Sigmoid colon (tissue), 7 donors: ENCODE results near the gene CNOT4. TPM values are rescaled to one million over a fixed set of nuclear protein-coding genes. Genes with fewer than 3 reads are reported as not detected.

Experiments used
- DNase-seq: peaks from one replicate; pipeline ENCODE4 v3.0.0-alpha.2; 2019
- H3K27ac ChIP-seq, 4 donors: fragments of 200-600 bp; sonication (generic); one replicate each; pipeline ENCODE4 v1.5.1; 2016 to 2019; ENCODE audit warnings: mild to moderate bottlenecking in 1 of 4
- H3K27me3 ChIP-seq, 3 donors: fragments of 200-600 bp; sonication (generic); one replicate each; pipeline ENCODE4 v1.5.1; 2019; ENCODE audit warnings: mild to moderate bottlenecking in 1 of 3
- H3K36me3 ChIP-seq, 4 donors: fragments of 200-600 bp; sonication (generic); one replicate each; pipeline ENCODE4 v1.5.1; 2016 to 2019
- H3K4me1 ChIP-seq, 4 donors: fragments of 200-600 bp; sonication (generic); one replicate each; pipeline ENCODE4 v1.5.1; 2017 to 2019
- H3K4me3 ChIP-seq, 4 donors: fragments of 200-600 bp; sonication (generic); one replicate each; pipeline ENCODE4 v1.5.1; 2017 to 2019; ENCODE audit warnings: mild to moderate bottlenecking in 2 of 4, moderate library complexity in 1 of 4
- H3K9me3 ChIP-seq, 4 donors: fragments of 200-600 bp in 3 of 4; sonication (generic) in 3 of 4; one replicate each; pipeline versions ENCODE4 v1.5.1 to v1.6.1; 2013 to 2019
- CTCF ChIP-seq, 4 experiments: fragments of 450-650 bp in 3 of 4; fragments of 200-600 bp in 1 of 4; IDR thresholded peaks; one replicate each; pipeline ENCODE4 v1.5.1; 2016 to 2019; ENCODE audit warnings: antibody characterized with exemption in 4 of 4, mild to moderate bottlenecking in 3 of 4, moderate library complexity in 2 of 4
- EP300 ChIP-seq, 4 donors: sonication (generic); formaldehyde crosslinking; IDR thresholded peaks; one replicate each; pipeline ENCODE4 v1.6.1; 2017; ENCODE audit warnings: antibody characterized with exemption in 4 of 4
- POLR2A ChIP-seq, 2 donors: fragments of 450-650 bp; IDR thresholded peaks; one replicate each; pipeline ENCODE4 v1.6.1; 2016; ENCODE audit warnings: antibody characterized with exemption in 2 of 2, mild to moderate bottlenecking in 2 of 2, moderate library complexity in 2 of 2
- POLR2AphosphoS5 ChIP-seq, 4 donors: sonication (generic); formaldehyde crosslinking; IDR thresholded peaks; one replicate each; pipeline ENCODE4 v1.6.1; 2017; ENCODE audit warnings: antibody characterized with exemption in 4 of 4
- WGBS, 2 donors: extraction: QIAGEN DNeasy Blood & Tissue Kit; methylation state at CpG; one replicate each; pipeline ENCODE4 v1.1.7; 2013; 5-methylcytosine and 5-hydroxymethylcytosine counted together
- intact Hi-C: fragments of 100-400 bp; cut with DNase I; formaldehyde crosslinking; loops from one replicate; pipeline ENCODE4 v1.15.1; 2023
- polyA plus RNA-seq, 3 donors: library from polyadenylated mRNA; stranded (reverse); fragments of 200-250 nt; gene quantifications; one replicate each; pipeline ENCODE4 v1.2.3, GENCODE V29; 2013
- total RNA-seq, 4 donors: library from RNA; depleted of rRNA; stranded (reverse); fragments of >200 nt; gene quantifications; one replicate each; pipeline ENCODE4 v1.1.0, GENCODE V29; 2016
- donor health status: healthy with polysubstance abuse.
- donor health status: Bipolar disorder and iron deficiency.
- donor health status: healthy.

The CNOT4 gene
- total and polyA plus RNA-seq, 7 donors: 4.2 to 31.6 (median 23.5) TPM

- intact Hi-C loops: no loop called here
- no peak for TF ChIP-seq EP300 (IDR thresholded peaks at IDR 0.05)
- no peak for TF ChIP-seq CTCF (IDR thresholded peaks at IDR 0.05)
- no peak for TF ChIP-seq POLR2A (IDR thresholded peaks at IDR 0.05)
- no peak for TF ChIP-seq POLR2AphosphoS5 (IDR thresholded peaks at IDR 0.05)
- H3K27ac ChIP-seq: no peak overlapping the region
- no peak overlapping the region for H3K4me3 ChIP-seq
- H3K36me3 ChIP-seq: no peaks in the 10 kb centered on the region
- H3K27me3 ChIP-seq: no peaks in the 10 kb centered on the region
- H3K9me3 ChIP-seq: no peaks in the 10 kb centered on the region
- H3K4me1 ChIP-seq: no peaks in the 10 kb centered on the region
- 94 to 95% methylated on average over 3 of the region's 3 CpGs for WGBS, 2 donors
- no peak for DNase-seq
Observed at GRCh38 chr7:135328053-135328452, 181.8 kb downstream of the CNOT4 start.

DNA sequence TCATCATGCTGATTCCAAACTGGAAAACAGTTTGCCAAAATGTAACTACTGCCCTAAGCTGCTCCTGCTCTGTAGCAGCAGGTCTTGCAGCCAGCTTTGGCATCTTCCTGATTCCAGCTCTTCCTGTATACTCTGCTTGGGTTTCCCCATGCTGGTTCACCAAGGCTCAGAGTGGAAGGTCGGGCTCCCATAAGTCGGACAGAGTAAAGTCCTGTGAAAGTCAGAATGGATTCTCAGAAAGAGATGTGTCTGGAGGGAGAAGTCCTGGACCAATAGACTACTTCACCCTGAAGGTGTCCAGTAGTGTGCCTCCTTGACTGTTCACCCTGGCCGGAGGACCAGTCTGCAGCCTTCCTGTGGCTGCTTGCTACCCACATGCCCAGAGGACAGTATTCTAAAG, 182.4 kb downstream of the CNOT4 start:
- no peak for DNase-seq
- Histone ChIP-seq H3K4me1 (no peaks in the 10 kb centered on the region), H3K27ac (no peak overlapping the region), H3K36me3 (no peaks in the 10 kb centered on the region), H3K4me3 (no peak overlapping the region), H3K27me3 (no peaks in the 10 kb centered on the region), H3K9me3 (no peaks in the 10 kb centered on the region)
- no peak for TF ChIP-seq CTCF (IDR thresholded peaks at IDR 0.05)
- TF ChIP-seq POLR2AphosphoS5 (IDR thresholded peaks at IDR 0.05): no peak
- no peak for TF ChIP-seq POLR2A (IDR thresholded peaks at IDR 0.05)
- no peak for TF ChIP-seq EP300 (IDR thresholded peaks at IDR 0.05)
- intact Hi-C loops: no loop called here
- 90 to 96% methylated on average over 3 of the region's 3 CpGs for WGBS, 2 donors

DNA sequence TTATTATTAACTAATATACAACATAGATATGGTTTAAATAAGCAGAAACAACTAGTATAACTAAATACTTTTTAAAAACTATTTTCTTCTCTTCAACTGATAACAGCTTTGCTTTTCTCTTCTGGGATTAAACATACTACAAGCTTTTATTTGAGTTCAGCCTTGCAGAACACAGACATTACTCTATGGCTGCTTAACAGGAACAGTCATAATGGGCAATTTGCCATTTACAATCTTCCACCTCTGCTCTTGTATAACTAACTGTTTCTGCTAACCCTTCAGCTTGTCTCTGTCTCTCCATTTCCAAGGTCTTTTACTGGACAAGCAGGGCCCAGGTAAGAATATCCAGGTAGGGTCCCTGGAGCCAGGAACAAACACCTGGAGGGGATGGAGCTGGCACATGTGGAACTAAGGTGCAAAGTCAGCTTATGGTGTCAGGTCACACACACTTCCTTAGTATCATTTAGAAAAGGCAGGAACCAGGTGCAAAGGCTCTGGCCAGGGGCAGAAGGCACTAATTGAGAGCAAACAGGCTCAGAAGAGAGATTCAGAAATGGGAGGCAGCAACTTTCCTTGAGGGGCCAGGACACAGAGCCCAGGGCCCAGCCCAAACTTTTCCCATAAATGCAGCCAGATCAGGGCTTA, 183.1 kb downstream of the CNOT4 start:
- DNase-seq: no peak
- Histone ChIP-seq H3K4me3 (no peak overlapping the region), H3K4me1 (peaks cover 0 to 5% (median 2%) of the 10 kb centered on the region in 4 donors), H3K27ac (no peak overlapping the region), H3K9me3 (no peaks in the 10 kb centered on the region), H3K36me3 (no peaks in the 10 kb centered on the region), H3K27me3 (no peaks in the 10 kb centered on the region)
- intact Hi-C loops: no loop called here
- TF ChIP-seq POLR2A (IDR thresholded peaks at IDR 0.05): no peak
- no peak for TF ChIP-seq POLR2AphosphoS5 (IDR thresholded peaks at IDR 0.05)
- no peak for TF ChIP-seq EP300 (IDR thresholded peaks at IDR 0.05)
- no peak for TF ChIP-seq CTCF (IDR thresholded peaks at IDR 0.05)

DNA sequence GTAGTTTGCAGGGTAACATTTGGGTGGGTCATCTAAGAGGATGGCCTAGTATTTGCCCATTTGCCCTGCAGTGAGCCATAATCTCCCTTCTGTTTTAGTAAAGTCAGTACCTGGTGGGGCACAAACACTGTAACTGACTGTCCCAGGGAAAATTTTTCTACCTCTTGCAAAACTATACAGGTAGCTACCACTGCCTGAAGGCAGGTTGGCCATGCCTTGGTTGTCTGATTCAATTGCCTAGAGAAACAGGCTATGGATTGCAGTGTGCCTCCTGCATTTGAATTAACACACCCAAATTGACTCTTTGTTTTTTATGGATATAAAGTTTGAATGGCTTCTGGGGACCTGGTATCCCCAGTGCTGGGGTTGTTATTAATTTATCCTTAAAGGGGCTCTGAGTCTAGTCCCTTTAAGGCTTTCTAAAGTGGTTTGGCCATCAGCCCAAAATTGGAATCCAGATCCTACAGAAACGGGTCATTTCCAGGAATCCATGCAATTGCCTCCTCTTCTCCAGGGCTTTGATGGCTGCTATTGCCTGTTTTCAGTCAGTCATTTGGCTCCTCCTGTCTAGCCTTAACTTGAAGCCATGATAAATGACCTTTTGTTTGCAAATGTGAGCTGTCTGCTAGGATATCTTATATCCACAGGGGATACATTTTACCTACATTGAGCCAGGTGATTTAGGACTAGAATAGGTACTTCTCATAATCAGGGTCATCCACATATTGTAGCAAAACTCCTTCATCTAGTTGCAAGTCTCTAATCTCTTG, 187.1 kb downstream of the CNOT4 start:
- no peaks in the 10 kb centered on the region for H3K9me3 ChIP-seq
- H3K36me3 ChIP-seq: no peaks in the 10 kb centered on the region
- no peak for TF ChIP-seq POLR2AphosphoS5 (IDR thresholded peaks at IDR 0.05)
- no peak for TF ChIP-seq EP300 (IDR thresholded peaks at IDR 0.05)
- no peak for TF ChIP-seq POLR2A (IDR thresholded peaks at IDR 0.05)
- TF ChIP-seq CTCF (IDR thresholded peaks at IDR 0.05): no peak
- peaks cover 0 to 22% (median 17%) of the 10 kb centered on the region in 4 donors for H3K4me1 ChIP-seq
- no peak overlapping the region for H3K4me3 ChIP-seq
- no peak for DNase-seq
- intact Hi-C loops: no loop called here
- no peak overlapping the region for H3K27ac ChIP-seq
- H3K27me3 ChIP-seq: no peaks in the 10 kb centered on the region
- 25 to 49% methylated on average over 1 of the region's 1 CpG for WGBS, 2 donors
